Measurements from ENCODE around the gene SERPINA12.
"Not testable (repeated sequence)": the region's sequence is repeated elsewhere in the genome, so short reads cannot be mapped to it uniquely, and the experiment has no call there.

Gene SERPINA12

GRCh38 chr14:94486883-94487282, 22.4 kb downstream of the SERPINA12 start:
- no peak for DNase-seq

- DNase-seq = peak; percentile 32
Observed at GRCh38 chr14:94485944-94486841, 23.1 kb downstream of the SERPINA12 start.

GRCh38 chr14:94484481-94484880, 24.8 kb downstream of the SERPINA12 start:
- DNase-seq = no peak

- DNase-seq = no peak
Observed at GRCh38 chr14:94483729-94484275, 25.5 kb downstream of the SERPINA12 start.

GRCh38 chr14:94483071-94483451, 26.2 kb downstream of the SERPINA12 start:
- DNase-seq = no peak

GRCh38 chr14:94482132-94483070, 26.9 kb downstream of the SERPINA12 start:
- not testable (repeated sequence) for DNase-seq

GRCh38 chr14:94481468-94482131, 27.7 kb downstream of the SERPINA12 start:
- DNase-seq = no peak

GRCh38 chr14:94480809-94481208, 28.5 kb downstream of the SERPINA12 start:
- no peak for DNase-seq

GRCh38 chr14:94478420-94478819, 30.8 kb downstream of the SERPINA12 start:
- no peak for DNase-seq

GRCh38 chr14:94476023-94476422, 33.2 kb downstream of the SERPINA12 start, which contains the start of gene SERPINA9:
SERPINA9 (minus strand) TSS chr14:94476197; CDS start chr14:94469840, 6,357 bp downstream.
- DNase-seq = no peak

- no peak for DNase-seq
Observed at GRCh38 chr14:94474581-94475031, 34.7 kb downstream of the SERPINA12 start.

- no peak for DNase-seq
Observed at GRCh38 chr14:94473666-94474410, 35.4 kb downstream of the SERPINA12 start.

GRCh38 chr14:94472842-94473241, 36.4 kb downstream of the SERPINA12 start:
- DNase-seq = no peak

GRCh38 chr14:94471045-94471444, 38.2 kb downstream of the SERPINA12 start:
- DNase-seq = no peak

GRCh38 chr14:94470311-94470710, 39.0 kb downstream of the SERPINA12 start:
- no peak for DNase-seq

GRCh38 chr14:94469261-94469660, 40.0 kb downstream of the SERPINA12 start:
- DNase-seq = no peak

GRCh38 chr14:94467728-94468520, 41.3 kb downstream of the SERPINA12 start:
- no peak for DNase-seq

- DNase-seq = no peak
Observed at GRCh38 chr14:94466706-94467370, 42.4 kb downstream of the SERPINA12 start.

- DNase-seq = no peak
Observed at GRCh38 chr14:94465042-94465441, 44.2 kb downstream of the SERPINA12 start.

- DNase-seq = no peak
Observed at GRCh38 chr14:94464290-94464689, 45.0 kb downstream of the SERPINA12 start.

Measured in T-helper 9 cell (primary cell).